ENCODE data around the gene IL13.

- TF ChIP-seq CTCF (IDR thresholded peaks at IDR 0.05; ENCODE audit: low read depth, low read length, poor library complexity, severe bottlenecking) (no peak), EZH2phosphoT487 (IDR thresholded peaks at IDR 0.05; ENCODE audit: borderline replicate concordance, low read length) (no peak)
Observed at GRCh38 chr5:132687995-132688394, 30.0 kb downstream of the IL13 start.
